ENCODE data around the gene CCR2. TPM values are rescaled to one million over a fixed set of nuclear protein-coding genes. Genes with fewer than 3 reads are reported as not detected.
A peak's percentile ranks its signal among the peaks of the same experiment; 100 is the strongest.
"Not testable (repeated sequence)": the region's sequence is repeated elsewhere in the genome, so short reads cannot be mapped to it uniquely, and the experiment has no call there.

The CCR2 gene
- total RNA-seq, 4 donors from 2014 or later: 0.89 to 1.8 (median 1.3) TPM; not detected in 1

DNA sequence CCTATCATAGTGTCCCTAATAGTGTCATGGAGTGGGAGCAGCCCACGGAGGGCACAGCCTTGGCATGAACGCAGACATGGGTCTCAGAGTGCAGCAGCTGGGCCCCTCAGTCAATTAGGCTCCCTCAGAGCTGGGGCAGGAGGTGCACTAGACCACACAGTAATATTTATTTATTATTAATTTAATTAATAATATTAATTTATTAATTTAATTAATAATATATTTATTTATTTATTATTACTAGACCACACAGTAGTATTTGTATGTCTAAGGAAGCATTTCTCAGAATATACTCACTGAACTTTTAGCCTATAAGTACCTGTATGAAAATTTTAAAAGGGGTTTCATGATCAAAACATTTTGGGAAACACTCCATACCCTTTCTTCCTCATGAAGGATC, 47.7 kb downstream of the CCR2 start:
- TF ChIP-seq POLR2A (IDR thresholded peaks at IDR 0.05): no peak
- TF ChIP-seq, protein P1, sequence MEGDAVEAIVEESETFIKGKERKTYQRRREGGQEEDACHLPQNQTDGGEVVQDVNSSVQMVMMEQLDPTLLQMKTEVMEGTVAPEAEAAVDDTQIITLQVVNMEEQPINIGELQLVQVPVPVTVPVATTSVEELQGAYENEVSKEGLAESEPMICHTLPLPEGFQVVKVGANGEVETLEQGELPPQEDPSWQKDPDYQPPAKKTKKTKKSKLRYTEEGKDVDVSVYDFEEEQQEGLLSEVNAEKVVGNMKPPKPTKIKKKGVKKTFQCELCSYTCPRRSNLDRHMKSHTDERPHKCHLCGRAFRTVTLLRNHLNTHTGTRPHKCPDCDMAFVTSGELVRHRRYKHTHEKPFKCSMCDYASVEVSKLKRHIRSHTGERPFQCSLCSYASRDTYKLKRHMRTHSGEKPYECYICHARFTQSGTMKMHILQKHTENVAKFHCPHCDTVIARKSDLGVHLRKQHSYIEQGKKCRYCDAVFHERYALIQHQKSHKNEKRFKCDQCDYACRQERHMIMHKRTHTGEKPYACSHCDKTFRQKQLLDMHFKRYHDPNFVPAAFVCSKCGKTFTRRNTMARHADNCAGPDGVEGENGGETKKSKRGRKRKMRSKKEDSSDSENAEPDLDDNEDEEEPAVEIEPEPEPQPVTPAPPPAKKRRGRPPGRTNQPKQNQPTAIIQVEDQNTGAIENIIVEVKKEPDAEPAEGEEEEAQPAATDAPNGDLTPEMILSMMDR (IDR thresholded peaks at IDR 0.05): no peak
- no peak overlapping the region for H3K4me3 ChIP-seq (ENCODE audit: low read depth, poor library complexity, severe bottlenecking)
- 95% methylated on average over 2 of the region's 2 CpGs for WGBS, 2 donors
- intact Hi-C loops (cut with DNase I; ENCODE audit: low total_unique reads): no loop called here
- DNase-seq (ENCODE audit: low spot score in 2 of 2): no peak

DNA sequence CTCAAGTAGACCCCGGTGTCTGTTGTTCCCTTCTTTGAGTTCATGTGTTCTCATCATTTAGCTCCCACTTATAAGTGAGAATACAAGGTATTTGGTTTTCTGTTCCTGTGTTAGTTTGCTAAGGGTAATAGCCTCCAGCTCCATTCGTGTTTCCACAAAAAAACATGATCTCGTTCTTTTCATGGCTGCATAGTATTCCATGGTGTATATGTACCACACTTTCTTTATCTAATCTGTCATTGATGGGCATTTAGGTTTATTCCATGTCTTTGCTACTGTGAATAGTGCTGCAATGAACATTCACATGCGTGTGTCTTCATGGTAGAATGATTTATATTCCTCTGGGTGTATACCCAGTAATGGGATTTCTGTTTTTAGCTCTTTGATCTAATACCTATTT, 49.0 kb downstream of the CCR2 start:
- DNase-seq (ENCODE audit: low spot score in 2 of 2); intact Hi-C loops (cut with DNase I; ENCODE audit: low total_unique reads); H3K4me3 ChIP-seq (ENCODE audit: low read depth, poor library complexity, severe bottlenecking): not testable (repeated sequence)
- WGBS, 2 donors: 86 to 90% methylated on average over 4 of the region's 4 CpGs

DNA sequence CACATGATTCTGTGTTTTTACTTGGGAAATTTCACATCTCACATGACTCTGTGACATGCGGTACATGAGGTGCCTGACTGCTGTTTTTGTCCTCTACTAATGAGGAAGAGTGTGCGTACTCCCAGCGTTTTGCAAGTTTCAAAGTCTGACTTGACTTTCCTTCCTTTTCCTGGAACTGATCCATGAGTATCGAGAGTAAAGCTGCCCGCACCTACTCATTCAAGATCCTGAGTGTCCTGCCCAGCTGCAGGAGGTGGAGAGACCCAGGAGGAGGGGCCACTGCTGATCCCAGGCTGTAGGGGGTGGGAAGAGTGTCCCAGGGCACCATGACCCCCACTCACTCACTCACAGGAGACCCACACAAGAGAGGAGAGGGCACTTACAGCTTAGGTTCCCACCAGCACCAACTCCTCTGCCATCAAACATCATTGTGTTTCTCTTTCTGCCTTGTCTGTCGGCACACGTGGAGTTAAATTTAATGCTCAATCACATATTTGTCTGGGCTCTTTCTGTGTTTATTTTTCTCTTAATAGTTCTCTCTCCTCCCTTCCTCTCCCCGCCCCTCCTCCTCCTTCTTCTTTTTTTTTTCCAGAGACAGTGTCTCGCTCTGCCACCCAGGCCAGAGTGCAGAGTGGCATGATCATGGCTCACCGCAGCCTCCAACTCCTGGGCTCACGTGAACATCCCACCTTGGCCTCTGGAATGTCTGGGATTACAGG, 51.5 kb downstream of the CCR2 start:
- no peak overlapping the region for H3K4me3 ChIP-seq (ENCODE audit: low read depth, poor library complexity, severe bottlenecking)
- DNase-seq (ENCODE audit: low spot score in 2 of 2): peak in 1 of 2 donors; percentile 36
- intact Hi-C loops (cut with DNase I; ENCODE audit: low total_unique reads): no loop called here
- 46 to 61% methylated on average over 11 of the region's 11 CpGs for WGBS, 2 donors
- TF ChIP-seq, protein P1 (IDR thresholded peaks at IDR 0.05): no peak
- TF ChIP-seq POLR2A (IDR thresholded peaks at IDR 0.05): no peak

DNA sequence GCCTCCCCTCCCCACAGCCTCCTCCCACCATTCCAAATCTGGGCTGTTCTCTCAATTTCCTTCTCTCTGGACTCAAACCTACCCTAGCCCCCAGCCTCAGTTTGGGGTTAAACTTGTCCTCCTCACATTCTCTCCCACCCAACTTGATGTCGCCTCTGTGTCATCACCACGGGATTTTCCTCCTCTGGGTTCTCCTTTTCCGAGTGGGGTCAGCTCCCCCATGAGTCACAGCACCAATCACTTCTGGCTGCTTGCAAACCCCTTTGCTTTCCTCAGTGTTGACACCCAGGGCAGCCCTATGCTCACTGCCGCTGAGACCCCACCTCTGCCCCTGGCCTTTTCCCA, 52.5 kb downstream of the CCR2 start:
- no peak for TF ChIP-seq POLR2A (IDR thresholded peaks at IDR 0.05)
- TF ChIP-seq, protein P1 (IDR thresholded peaks at IDR 0.05): no peak
- intact Hi-C loops (cut with DNase I; ENCODE audit: low total_unique reads): no loop called here
- 63 to 68% methylated on average over 4 of the region's 4 CpGs for WGBS, 2 donors
- no peak for DNase-seq (ENCODE audit: low spot score in 2 of 2)
- H3K4me3 ChIP-seq (ENCODE audit: low read depth, poor library complexity, severe bottlenecking): no peak overlapping the region

DNA sequence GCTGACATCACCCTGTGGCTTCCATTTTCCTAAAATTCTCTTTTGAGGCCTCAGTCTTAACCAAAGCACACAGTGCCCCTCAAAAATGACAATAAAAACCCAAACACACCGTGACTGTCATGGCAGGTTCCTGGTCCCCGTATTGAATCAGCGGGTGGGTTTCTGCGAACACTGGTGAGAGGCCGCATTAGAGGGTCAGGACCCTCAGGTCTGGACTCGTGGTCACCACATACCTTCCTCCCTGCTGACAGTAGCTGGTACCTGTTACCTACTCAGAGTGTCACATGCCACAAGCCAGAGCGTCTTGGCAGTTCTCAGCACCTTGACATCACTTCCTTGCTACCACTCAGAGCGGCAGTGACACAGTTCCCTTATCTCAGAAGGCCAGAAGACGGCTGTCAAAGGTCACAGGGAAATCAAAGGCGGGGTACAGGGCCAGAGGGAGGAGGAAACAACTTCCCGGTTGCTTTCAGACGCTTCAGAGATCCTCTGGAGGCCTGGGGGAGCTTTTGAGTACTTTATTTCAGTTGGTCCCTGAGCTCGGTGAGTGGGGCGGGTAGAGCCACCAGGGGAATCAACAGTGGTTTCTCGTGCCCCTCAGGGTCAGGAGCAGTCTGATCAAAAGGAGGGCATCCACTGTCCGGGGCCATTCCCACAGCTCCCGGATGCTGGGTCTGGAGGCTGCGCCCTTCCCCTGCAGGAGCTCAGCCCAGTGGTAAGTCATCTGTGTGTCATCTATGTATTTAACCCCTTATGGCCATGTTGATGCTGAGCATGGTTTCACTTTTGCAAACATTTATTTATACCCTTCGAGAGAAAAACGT, 53.1 kb downstream of the CCR2 start, which contains the start of the genes CCR5AS and CCRL2:
Gene CCR5AS, minus strand, starts transcription at position 279 of the 824 bp plus-strand sequence.
Gene CCRL2, plus strand, starts transcription at position 472 of the 824 bp plus-strand sequence. CDS start 821 bp downstream, outside the sequence.
- 53 to 64% methylated on average over 20 of the region's 20 CpGs for WGBS, 2 donors
- intact Hi-C loops (cut with DNase I; ENCODE audit: low total_unique reads): no loop called here
- no peak within 1 kb of the TSS for H3K4me3 ChIP-seq (ENCODE audit: low read depth, poor library complexity, severe bottlenecking)
- DNase-seq (ENCODE audit: low spot score in 2 of 2): peak; percentile 51 to 88
- TF ChIP-seq, protein P1 (IDR thresholded peaks at IDR 0.05): no peak
- no peak for TF ChIP-seq POLR2A (IDR thresholded peaks at IDR 0.05)

DNA sequence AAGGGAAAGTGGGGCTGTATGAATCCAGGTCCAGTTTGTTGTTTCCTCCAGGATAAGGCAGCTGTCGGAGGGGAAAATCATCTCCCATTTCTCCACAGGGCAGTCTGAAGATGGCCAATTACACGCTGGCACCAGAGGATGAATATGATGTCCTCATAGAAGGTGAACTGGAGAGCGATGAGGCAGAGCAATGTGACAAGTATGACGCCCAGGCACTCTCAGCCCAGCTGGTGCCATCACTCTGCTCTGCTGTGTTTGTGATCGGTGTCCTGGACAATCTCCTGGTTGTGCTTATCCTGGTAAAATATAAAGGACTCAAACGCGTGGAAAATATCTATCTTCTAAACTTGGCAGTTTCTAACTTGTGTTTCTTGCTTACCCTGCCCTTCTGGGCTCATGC, 54.1 kb downstream of the CCR2 start:
- intact Hi-C loops (cut with DNase I; ENCODE audit: low total_unique reads): no loop called here
- TF ChIP-seq, protein P1 (IDR thresholded peaks at IDR 0.05): no peak
- no peak for TF ChIP-seq POLR2A (IDR thresholded peaks at IDR 0.05)

More for the DNA sequence above, 54.1 kb downstream of the CCR2 start:
- WGBS, 2 donors: 58 to 69% methylated on average over 7 of the region's 7 CpGs
- no peak overlapping the region for H3K4me3 ChIP-seq (ENCODE audit: low read depth, poor library complexity, severe bottlenecking)
- no peak for DNase-seq (ENCODE audit: low spot score in 2 of 2)
